ENCODE results near the gene CCL4.

- TF ChIP-seq REST (IDR thresholded peaks at IDR 0.05; ENCODE audit: insufficient read depth in 1 of 2, low read depth in 2 of 2, low read length in 2 of 2) (no peak), POLR2AphosphoS5 (IDR thresholded peaks at IDR 0.05; ENCODE audit: low read depth, low read length) (no peak), SIN3A (IDR thresholded peaks at IDR 0.05; ENCODE audit: borderline replicate concordance, insufficient read depth, low read length) (no peak)
Measured at GRCh38 chr17:36088670-36089338, 14.8 kb upstream of the CCL4 start.

Measured in PFSK-1 (cell line).